NCI-H2171 treated with DMSO at 0.1 percent for 48 hours (cell line): ENCODE measurements around the gene KIF2A.
"Not testable (repeated sequence)": the region's sequence is repeated elsewhere in the genome, so short reads cannot be mapped to it uniquely, and the experiment has no call there.

Experiments
- DNase-seq: peaks from one replicate; lab custom pipeline; 2025; lab: John Stamatoyannopoulos, UW

KIF2A gene

GRCh38 chr5:62291829-62292228 lies 14.2 kb upstream of the KIF2A start:
- DNase-seq = not testable (repeated sequence)

GRCh38 chr5:62296998-62297397 lies 9.0 kb upstream of the KIF2A start:
- DNase-seq = no peak

GRCh38 chr5:62298118-62298517 lies 7.9 kb upstream of the KIF2A start:
- no peak for DNase-seq

GRCh38 chr5:62299101-62299500 lies 6.9 kb upstream of the KIF2A start:
- no peak for DNase-seq

- no peak for DNase-seq
Observed at GRCh38 chr5:62299600-62299999, 6.4 kb upstream of the KIF2A start.

- DNase-seq = no peak
Observed at GRCh38 chr5:62305358-62305714, 670 bp upstream of the KIF2A start.

- DNase-seq = peak; percentile 68
Observed at GRCh38 chr5:62306323-62306895, 403 bp downstream of the KIF2A start.

- peak; percentile 42 for DNase-seq
Observed at GRCh38 chr5:62306896-62307689, 1.1 kb downstream of the KIF2A start.

- DNase-seq = no peak
Observed at GRCh38 chr5:62308439-62308838, 2.4 kb downstream of the KIF2A start.

- DNase-seq = no peak
Observed at GRCh38 chr5:62309107-62309506, 3.1 kb downstream of the KIF2A start.

GRCh38 chr5:62310426-62311143 lies 4.6 kb downstream of the KIF2A start:
- DNase-seq = no peak

- DNase-seq = no peak
Observed at GRCh38 chr5:62312036-62312435, 6.0 kb downstream of the KIF2A start.

- no peak for DNase-seq
Observed at GRCh38 chr5:62312674-62313073, 6.7 kb downstream of the KIF2A start.

GRCh38 chr5:62314213-62314830 lies 8.3 kb downstream of the KIF2A start:
- no peak for DNase-seq

GRCh38 chr5:62315376-62316175 lies 9.6 kb downstream of the KIF2A start:
- DNase-seq = no peak

GRCh38 chr5:62316176-62316502 lies 10.1 kb downstream of the KIF2A start:
- DNase-seq = no peak

GRCh38 chr5:62317810-62318209 lies 11.8 kb downstream of the KIF2A start:
- no peak for DNase-seq

- DNase-seq = no peak
Observed at GRCh38 chr5:62322484-62322883, 16.5 kb downstream of the KIF2A start.

GRCh38 chr5:62326302-62326701 lies 20.3 kb downstream of the KIF2A start:
- DNase-seq = no peak

GRCh38 chr5:62326702-62327101 lies 20.7 kb downstream of the KIF2A start:
- no peak for DNase-seq

- DNase-seq = no peak
Observed at GRCh38 chr5:62327138-62328053, 21.4 kb downstream of the KIF2A start.
